Measurements from ENCODE around the gene ECI1.

ECI1 gene, protein sequence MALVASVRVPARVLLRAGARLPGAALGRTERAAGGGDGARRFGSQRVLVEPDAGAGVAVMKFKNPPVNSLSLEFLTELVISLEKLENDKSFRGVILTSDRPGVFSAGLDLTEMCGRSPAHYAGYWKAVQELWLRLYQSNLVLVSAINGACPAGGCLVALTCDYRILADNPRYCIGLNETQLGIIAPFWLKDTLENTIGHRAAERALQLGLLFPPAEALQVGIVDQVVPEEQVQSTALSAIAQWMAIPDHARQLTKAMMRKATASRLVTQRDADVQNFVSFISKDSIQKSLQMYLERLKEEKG

DNA sequence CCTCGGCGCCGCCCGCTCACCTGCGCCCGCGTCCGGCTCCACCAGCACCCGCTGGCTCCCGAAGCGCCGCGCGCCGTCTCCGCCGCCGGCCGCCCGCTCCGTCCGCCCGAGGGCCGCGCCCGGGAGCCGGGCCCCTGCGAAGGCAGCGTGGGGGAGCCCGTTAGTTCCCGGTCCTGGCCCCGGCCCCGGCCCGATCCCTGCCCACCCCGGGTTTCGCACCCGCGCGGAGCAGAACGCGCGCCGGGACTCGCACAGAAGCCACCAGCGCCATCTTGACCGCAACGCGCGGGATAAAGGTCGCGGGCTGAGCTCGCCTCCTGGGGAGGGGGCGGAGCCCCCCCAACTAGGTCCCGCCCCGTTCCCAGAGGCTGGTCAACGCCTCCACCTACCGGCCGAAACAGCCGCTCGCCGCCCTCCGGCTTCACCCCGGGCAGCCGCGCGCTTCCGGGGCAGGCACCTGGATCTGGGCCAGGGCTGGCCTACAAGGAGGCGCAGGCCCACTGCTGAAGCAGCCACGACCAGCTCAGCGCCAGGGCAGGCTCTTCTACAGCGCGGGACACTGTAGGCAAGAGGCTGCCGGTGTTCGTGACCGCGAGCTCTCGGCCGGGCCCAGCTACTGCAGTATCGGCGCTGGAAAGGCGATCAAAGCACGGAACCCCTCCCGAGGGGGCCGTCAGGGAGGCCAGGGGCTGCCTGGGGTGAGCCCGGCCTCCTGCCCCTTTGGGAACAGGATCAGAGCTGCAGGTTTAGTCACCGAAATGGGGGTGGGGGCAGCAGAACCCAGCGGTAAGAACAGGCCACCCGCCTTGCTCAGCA, at the start of gene ECI1:
ECI1 (minus strand) TSS at position 292 of the 816 bp plus-strand sequence; CDS start at position 271, 21 bp downstream.
- peak; percentile 83 for FAIRE-seq

DNA sequence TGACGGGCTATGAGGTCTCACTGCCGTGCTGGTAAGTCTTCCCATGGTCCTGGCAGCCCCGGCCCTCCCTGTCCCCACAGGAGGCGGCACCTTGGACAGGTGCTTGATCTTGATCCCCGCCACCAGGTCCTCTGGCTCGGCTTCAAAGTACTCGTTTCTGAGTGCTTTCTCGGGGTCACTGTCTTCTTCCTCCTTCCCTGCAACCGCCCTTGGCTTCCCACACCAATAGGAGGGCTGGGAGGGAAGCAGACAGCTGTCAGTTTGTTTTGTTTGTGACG, 48.5 kb upstream of the ECI1 start:
- FAIRE-seq: no peak

DNA sequence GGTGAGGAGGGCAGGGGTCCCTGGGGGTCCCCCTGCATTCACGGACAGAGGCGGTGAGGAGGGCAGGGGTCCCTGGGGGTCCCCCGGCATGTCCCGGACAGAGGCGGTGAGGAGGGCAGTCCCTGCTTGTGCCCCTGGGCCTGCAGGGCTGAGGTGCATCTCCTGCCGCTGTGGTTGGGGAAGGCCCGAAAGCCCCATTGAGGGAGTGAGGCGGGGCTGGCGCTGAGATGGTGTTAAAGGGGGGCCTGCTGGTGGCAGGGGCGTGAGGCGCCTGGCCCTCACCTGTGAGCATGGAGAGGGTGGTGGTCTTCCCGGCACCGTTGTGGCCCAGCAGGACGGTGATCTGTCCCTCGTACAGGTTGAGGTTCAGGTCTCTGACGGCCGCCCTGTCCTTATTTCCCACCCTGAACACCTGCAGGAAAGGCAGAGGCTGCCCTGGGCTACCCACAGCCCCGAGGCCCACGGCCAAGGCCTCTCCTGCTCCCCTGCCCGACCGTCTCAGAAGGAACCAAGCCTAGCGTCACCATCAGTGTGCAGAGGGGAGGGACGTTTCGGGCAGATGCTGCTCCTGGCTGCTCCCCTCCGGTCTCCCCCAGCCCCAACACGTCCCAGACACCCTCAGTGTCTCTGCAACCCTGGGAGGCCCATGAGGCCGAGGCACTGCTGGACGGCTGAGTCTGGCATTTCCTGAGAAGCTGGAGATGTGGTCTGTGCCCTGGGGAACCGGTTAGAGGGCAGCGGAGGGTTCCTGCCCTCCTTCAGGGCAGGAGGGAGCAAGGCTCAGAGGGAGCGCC, 47.9 kb upstream of the ECI1 start:
- FAIRE-seq: no peak

DNA sequence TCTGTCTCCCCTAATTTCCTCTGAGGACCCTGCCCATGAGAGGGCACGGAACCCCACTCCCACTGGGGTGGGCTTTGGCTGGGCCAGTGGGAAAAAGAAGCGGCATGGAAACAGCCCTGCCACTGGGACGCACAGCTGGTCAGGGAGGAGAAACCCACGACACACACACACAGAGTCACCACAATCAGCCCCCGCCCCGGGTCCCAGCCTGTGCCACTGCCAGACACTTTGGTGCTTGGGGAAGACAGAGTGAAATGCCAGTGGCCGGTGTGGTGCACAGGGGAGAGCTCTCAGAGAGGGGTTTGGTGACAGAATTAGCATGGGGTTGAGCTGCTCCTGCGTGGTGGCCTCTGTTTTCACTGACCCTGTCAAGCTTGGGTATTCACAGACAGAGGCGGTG, 47.2 kb upstream of the ECI1 start:
- FAIRE-seq: no peak

DNA sequence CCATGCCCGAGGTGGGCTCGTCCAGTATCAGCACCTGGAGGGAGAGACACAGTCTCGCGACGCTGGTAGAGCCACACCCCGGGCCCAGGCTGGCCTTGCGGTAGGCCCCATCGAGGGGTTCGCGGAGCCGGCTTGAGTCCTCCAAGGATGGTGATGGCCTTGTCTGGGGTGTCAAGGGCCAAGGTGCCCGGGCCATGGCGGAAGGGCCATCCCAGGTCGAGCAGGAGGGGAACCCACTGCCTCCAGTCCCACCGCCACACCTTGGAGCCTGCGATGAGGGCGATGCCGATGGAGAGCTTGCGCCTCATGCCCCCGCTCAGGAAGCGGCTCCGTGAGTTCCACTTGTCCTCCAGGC, 46.1 kb upstream of the ECI1 start:
- no peak for FAIRE-seq

DNA sequence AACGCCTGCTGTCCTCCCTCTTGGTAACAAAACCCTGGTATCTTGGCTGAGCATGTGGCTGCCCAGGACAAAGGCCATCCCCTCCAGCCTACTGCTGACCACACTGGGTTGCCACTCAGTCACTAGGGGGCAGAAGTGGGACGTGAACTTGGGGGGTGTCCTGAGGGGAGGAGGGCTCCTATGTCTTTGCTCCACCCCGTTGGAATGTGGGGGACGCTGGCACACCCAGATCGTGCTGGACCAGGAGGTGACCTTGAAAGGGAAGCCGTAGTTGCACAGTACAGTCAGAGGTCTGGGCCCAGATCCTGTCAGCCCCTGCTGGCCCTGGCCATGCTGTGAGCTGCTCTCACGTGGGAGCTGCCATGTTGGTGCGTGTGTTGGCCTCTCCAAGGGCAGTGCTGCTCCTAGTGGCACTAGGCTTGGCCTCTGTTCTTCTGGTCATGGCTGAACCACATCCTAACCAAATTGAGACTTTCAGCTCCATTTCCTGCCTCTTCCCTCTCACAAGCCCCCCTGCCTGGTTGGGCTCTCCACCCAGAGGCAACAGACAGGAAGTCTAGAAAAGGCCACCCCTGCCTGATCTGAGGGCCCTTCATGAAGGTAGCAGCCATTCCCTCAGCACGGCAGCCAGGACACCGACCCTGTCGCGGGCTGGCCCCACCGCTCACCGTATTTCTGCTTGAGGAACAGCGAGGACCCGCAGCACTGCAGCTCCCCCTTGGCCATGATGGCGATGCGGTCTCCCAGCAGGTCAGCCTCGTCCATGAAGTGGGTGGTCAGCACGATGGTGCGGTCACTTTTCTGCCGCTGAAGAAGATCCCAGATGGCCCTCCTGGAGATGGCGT, 45.5 kb upstream of the ECI1 start:
- no peak for FAIRE-seq

DNA sequence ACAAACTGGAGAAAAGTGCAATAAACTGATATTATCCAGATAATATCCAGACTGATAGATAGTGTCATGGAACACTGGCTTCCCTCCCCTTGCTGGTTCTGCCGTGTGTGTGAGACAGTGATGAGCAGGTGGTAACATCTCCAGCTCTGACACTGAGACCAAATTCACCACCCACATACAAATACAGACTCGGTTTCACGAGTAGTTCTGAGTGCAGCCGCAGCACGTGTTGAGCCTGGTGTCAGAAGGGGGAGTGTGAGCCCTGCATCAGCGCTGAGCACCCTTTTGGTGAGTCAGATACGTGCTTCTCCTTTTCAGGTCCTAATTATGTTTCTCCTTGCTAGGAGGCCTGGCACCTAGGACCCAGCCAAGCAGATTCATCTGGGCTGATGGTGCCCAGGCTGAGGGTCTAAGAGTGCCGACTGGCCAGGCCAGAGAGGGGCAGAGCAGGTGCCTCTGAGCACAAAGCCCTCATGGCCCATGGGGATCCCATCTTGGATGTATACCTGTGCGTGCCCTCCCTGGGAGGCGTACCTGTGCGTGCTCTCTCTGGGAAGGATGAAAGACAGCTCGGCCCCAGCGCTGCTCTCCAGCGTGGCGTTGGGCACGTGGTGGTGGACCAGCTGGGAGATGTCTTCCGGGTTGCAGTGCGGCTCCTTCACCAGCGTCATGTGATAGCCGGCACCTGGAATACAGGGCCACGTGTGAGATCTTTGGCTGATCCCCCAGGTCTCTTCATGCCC, 43.8 kb upstream of the ECI1 start:
- FAIRE-seq: no peak

DNA sequence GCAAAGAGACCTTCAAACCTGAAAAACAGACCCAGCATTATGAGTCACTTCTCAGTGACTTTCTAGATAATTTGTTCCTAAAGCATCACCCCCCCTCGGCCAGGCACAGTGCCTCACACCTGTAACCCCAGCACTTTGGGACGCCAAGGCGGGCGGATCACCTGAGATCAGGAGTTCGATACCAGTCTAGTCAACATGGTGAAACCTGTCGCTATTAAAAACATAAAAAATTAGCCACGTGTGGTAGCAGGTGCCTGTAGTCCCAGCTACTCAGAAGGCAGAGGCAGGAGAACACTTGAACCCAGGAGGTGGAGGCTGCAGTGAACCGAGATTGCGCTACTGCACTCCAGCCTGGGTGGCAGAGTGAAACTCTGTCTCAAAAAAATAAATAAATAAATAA, 40.8 kb upstream of the ECI1 start:
- FAIRE-seq: no peak

DNA sequence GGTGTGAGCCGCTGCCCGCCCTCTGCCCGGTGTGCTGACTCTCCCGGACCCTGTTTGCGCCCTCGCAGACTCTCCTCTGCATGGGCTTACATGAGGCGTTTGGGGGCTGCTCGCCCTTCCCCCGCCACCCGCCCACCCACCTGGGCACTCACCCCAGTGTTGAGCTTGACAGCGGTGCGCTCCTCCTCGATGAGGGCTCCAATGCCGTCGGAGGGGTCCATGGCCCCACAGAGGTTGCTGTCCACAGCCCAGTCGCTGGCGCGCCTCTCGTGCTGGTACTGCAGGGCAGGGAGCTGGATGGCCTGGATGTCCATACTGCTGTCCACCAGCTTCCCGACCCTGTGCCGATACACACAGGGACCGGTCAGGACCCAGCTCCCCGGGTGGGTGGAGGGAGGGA, 37.9 kb upstream of the ECI1 start:
- no peak for FAIRE-seq

DNA sequence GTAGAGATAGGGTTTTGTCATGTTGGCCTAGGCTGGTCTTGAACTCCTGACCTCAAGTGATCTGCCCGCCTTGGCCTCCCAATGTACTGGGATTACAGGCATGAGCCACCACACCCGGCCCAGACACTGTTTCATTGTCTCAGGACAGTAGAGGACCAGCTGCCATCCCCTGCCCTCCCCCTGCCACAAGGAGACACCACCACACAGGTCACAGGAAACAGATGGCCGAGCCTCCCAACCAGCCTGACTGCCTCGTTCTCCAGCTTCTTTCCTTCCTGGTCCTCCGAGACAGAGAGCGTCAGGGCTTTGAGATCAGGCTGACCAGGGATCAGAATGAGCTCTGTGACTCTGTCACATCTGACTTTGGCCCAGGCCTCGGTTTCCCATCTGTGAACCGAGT, 37.3 kb upstream of the ECI1 start:
- FAIRE-seq: no peak

DNA sequence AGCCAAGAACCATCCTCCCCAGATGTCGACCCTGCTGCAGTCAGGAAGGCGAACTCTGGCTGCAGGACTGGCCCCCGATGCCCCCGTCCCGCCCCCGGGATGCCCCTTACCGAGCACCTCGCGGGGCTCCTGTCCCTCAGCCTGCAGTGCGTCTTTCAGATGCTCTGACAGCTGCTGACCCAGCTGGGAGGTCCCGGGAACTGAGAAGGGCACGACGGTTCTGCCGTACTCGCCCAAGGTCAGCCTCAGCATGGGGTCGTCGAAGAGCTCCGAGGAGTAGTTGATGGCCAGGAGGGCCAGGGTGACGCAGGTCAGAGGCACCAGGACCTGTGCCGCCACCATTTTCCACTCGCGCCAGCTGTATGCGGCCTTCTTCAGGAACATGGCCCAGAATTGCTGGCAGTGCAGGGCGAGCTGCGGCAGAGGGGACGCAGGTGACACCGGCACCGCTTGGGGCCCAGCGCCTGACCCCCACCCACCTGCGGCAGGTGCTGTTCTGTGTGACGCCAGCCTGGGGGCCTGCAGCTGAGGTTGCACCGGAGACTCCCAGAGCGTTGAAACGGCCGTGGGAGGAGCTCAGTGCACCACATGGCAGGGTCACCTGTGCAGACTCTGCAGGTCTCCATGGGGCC, 36.6 kb upstream of the ECI1 start:
- FAIRE-seq: no peak

DNA sequence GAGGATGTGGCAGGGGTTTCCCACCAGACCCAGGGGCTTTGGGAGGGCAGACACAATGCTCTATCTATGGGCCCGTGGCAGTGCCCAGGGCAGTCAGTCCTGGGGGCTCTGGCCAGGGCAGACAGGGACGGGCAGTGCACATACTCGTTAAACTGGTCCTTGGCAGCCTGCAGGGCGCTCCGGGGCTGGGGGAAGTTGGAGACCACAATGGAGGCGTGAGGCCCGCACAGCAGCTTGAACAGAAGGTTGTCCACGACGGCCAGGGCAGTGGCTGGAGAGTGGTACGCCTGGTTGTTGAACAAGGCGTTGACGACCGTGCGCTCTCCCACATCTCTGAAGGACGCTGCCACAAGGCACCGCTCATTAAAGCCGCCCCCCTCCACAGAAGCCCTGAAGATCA, 35.2 kb upstream of the ECI1 start:
- FAIRE-seq: no peak

DNA sequence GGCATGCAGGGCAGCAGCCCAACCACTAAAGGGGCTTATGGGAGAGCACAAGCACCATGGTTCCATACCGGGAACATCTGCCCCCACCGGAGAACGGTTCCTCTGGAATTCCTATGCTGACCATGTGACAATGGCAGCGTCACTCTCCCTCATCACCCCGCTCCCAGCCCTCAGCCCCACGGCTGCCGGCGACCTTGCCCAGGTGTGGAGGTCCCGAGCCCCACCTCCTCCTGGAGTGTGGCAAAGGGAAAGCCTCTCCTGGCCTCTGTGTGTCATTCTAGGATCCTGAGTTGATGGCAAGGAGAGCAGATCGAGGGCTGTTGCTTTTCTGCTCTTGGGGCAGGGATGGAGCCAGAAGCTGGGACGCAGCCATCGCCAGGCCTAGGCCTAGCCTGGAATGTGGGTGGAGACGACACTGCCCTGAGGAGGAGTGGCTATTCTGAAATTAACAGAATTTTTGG, 34.4 kb upstream of the ECI1 start:
- no peak for FAIRE-seq

DNA sequence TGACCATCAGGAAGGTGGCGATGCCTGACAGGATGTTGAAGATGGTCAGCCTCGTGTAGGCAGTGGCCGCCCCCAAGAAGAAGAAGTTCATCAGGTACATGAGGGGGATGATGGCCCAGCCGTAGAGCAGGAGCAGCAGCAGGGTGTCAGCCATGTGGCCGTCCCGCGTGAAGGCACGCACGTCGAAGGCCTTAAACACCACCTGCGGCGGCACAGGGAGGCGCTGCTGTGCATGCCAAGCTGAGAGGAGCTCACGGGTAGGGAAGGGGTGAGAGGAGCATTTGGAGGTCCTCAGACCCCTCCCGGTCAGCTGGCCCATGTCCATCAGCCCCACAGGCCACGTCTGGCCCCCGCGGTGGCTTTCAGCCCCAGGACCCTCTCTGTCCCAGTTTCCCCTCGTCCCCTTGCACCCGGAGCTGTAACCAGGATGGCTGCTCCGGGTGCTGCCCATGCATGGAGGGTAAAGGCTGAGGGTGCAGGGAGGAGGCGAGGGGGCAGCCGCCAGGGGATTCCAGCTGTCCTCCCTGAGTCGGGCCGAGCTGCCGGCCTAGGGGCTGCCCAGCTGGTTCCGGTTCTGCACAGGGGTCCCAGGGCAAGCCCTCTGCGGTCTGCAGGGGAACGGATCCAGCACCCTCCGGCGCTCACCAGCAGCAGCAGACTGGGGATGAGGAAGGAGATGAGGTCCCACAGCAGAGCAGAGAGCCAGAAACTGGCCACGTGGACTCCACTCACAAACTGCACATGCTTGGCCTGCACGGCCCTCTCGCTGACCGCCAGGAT, 33.6 kb upstream of the ECI1 start:
- no peak for FAIRE-seq

DNA sequence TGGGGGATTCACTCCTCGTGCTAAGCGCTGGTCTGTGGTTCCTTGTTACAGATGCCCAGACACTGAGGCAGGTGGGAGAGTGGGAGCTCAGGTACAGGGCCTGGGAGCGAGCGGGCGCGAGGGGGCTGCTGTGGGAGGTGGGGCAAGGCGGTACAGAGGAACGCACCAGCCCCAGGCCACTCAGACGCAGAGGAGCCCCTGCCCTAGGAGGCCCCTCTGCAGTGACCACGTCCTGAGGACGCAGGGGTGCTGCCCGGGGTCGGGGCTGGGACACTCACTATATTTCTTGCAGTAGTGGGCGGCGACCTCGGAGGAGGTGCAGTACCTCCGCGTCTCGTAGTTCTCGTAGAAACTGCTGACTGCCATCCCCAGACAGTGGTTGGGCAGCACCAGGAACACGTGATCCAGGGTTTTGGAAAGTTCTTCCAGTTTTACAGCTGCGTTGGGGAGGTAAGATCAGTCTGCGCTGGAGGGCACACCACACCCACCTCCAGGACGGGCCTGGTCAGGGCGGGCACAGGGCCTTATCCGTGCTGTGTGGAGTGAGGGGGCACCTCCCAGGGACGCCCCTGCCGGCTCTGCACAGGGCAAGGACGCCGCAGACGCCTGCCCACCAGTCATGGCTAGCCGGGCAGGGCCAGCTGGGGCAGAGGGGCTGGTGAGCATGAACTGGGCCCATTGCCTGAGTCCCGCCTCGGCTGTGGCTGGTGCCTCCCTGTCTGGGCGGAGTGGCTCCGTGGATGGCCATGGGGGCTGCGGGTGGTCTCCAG, 32.8 kb upstream of the ECI1 start:
- FAIRE-seq: no peak

DNA sequence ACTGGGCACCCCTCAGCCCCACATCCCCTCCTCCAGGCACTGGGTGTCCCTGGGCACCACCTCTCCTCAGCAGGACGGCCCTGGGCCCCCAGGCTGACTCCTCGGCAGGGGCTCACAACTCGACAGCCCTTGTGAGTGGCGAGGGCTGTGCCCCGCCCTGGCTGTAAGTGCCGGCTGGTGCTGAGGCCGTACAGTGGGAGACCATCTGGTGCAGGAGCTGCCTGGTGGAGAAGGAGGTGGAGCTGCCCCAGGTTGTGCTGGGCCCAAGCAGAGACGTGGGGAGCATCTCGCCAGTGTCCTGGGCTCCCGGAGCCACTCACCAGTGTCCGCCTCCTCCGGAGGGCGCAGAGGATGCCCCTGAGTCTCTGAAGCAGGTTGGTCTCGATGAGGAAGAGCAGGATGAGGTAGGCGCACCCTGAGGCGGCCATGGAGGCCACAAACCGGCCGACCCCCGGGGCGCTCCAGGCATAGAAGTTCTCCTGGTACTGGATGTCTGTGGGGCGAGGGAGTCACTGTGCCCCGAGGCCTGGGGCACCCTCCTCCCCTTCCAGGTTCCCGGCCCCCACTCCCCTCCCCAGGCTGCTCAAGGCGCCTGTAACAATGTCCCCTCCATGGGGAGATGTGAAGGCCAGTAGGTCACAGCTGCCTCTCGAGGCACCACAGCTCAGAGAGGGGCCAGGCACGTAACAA, 31.6 kb upstream of the ECI1 start:
- no peak for FAIRE-seq

DNA sequence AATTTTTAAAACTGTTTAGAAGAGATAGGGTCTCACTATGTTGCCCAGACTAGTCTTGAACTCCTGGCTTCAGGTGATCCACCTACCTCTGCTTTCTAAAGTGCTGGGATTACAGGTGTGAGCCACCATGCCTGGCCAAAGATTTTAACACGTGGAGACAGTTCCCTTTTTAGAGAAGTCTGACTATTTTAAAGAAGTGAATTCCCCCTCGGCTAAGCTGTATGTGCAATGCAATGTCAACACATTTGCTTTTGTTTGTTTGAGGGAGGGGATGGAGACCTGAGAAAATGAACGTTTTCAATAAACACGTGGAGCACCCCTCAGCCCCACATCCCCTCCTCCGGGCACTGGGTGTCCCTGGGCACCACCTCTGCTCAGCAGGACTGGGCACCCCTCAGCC, 30.9 kb upstream of the ECI1 start:
- FAIRE-seq: no peak

DNA sequence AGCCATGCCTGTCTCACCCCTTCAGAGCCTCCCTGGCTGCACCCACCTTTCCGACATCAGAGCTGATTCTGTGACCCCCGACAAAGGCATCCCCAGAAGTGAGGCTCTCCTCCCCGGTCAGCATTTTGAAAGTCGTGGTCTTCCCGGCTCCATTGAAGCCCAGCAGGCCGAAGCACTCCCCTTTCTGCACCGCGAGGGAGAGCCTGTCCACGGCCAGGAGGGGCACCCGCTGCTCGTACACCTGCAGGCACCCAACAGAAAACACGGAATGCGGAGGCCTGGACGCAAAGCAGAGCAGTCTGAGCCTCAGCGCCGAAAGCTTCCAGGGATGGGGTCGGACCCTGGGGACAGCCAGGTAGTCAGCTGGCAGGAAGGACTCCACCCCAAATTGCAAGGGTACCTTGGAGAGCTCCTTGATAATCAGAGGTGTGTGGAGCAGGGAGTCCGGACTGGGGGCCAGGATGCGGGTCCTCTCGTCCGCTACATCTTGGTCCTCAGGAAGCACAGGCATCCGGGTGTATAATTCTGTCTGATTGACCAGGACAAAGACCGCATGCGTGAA, 29.7 kb upstream of the ECI1 start:
- no peak for FAIRE-seq

DNA sequence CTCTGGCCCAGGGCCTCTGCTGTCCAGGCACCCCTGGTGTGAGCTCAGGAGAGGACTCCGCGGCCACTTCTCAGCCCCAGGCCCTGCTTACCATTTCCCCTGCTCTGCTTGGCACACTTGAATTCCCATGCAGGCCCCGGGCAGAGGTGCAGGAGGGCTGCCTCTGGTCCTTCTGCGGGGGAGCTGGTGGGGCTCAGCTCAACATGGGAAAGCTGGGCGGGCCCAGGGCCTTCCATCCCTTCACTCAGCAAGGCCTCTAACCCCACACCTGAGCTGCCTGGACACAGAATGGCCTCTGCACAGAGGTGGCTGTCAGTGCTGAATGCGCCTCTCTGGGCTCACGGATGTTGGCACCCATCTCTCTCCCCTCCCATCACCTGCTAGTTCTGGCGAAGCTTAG, 29.1 kb upstream of the ECI1 start:
- no peak for FAIRE-seq
